ENCODE results near the gene CD4.
A peak's percentile ranks its signal among the peaks of the same experiment; 100 is the strongest.
"Not testable (repeated sequence)": the region's sequence is repeated elsewhere in the genome, so short reads cannot be mapped to it uniquely, and the experiment has no call there.

CD4 gene

DNA sequence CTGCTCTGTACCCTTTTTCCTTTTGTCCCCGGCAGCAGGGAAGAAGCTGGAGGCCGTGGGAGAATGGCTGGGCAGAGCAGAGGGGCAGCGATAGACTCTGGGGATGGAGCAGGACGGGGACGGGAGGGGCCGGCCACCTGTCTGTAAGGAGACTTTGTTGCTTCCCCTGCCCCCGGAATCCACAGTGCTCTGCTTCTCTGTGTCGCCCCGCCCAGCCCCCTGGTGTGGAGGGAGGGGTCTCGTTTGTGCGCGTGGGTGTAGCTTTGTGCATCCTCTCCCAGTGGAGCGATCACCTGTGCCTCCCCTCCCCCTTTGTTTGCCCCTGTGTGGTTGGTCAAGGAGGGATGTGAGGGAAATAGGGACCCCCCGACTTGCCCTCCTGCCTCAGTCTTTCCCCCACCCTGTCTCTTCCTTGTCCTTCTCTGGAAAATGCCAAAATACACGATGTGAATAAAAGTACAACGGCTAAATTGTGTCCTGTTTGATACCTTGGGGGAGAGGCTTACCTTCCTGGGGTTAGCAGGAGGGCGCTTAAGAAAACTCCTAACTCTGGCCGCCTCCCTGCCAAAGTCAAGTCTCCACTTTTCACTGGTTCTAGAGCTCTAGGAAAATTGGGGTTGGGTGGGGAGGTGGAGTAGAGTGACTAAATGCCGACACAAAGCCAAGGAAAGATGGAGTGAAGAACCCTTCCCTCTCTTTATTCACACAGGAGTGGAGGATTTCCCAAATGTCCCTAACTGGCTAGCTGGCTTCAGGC is 77.0 kb downstream of the CD4 start:
- Histone ChIP-seq H3K4me1 (ENCODE audit: control insufficient read depth, insufficient read depth, low read length) (peaks cover 9% of the 10 kb centered on the region), H3K9me3 (ENCODE audit: control insufficient read depth, low read length) (no peaks in the 10 kb centered on the region), H3K4me3 (ENCODE audit: insufficient read depth, low read depth, low read length) (peak overlapping the region; percentile 94), H3K27ac (ENCODE audit: insufficient read depth, low read depth, low read length, poor library complexity, severe bottlenecking) (no peak overlapping the region), H3K27me3 (ENCODE audit: control insufficient read depth, insufficient read depth, low read length, poor library complexity, severe bottlenecking) (no peaks in the 10 kb centered on the region), H3K36me3 (ENCODE audit: control insufficient read depth, insufficient read depth, low read length) (peaks cover 51% of the 10 kb centered on the region)
- 60% methylated on average over 19 of the region's 19 CpGs for WGBS, 2 experiments

DNA sequence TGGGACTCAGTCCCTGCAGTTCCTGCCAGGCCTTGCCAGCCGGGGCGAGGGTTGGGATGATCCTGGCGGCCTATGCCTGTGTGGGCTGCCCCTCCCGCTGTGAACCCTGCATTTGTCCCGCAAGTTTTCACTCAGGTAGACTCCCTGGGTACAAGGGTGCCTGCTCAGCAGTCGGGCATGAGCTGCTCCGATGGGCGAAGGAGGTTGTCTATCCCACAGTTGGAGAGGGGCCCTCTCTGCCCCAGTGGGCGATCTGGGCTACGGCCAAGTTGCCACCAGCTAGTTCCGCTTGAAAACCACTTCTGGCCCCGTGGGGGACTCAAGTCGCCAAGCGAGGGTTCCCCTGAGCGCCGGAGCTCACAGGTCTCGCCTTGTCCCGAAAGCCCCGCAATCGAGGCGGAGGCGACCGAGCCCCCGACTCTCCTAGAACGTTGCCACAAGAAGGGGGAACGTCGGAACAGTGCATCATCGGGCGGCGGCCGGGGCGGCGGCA is 77.6 kb downstream of the CD4 start:
- no peaks in the 10 kb centered on the region for H3K27me3 ChIP-seq (ENCODE audit: control insufficient read depth, insufficient read depth, low read length, poor library complexity, severe bottlenecking)
- H3K9me3 ChIP-seq (ENCODE audit: control insufficient read depth, low read length), result no peaks in the 10 kb centered on the region
- no peak overlapping the region for H3K27ac ChIP-seq (ENCODE audit: insufficient read depth, low read depth, low read length, poor library complexity, severe bottlenecking)
- peaks cover 12% of the 10 kb centered on the region for H3K4me1 ChIP-seq (ENCODE audit: control insufficient read depth, insufficient read depth, low read length)
- H3K36me3 ChIP-seq (ENCODE audit: control insufficient read depth, insufficient read depth, low read length), result peaks cover 49% of the 10 kb centered on the region
- 5 to 6% methylated on average over 33 of the region's 33 CpGs for WGBS, 2 experiments
- peak overlapping the region; percentile 94 for H3K4me3 ChIP-seq (ENCODE audit: insufficient read depth, low read depth, low read length)

DNA sequence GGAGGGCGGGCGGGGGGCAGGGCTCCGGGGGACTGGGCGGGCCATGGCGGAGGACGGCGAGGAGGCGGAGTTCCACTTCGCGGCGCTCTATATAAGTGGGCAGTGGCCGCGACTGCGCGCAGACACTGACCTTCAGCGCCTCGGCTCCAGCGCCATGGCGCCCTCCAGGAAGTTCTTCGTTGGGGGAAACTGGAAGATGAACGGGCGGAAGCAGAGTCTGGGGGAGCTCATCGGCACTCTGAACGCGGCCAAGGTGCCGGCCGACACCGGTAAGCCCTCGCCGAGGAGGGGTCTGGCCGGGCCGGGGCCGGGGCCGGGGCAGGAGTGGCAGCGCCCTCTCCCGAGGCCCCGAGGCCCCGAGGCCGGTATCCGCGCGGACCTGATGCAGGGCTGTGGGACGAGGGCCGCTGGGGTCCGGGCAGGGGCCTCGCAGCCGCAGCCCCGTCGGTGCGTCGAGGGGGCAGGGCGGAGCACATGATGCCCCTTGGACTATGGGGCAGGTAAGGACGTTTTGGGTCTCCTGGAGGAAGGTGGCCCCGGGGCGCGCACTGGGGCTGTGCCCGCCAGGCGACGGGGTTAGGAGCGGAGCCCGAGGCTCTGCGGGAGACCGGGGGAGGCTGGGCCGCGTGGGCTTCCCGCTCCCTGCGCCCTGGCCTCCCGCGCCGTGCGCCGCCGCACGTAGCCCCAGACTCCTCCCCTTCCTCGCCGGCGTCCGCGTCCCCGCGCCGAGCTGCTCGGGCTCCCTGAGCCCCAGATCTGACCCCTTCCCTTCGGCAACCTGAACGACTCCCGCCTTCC is 78.3 kb downstream of the CD4 start, which contains the start of gene TPI1:
Gene TPI1, plus strand, starts transcription at position 119 of the 798 bp plus-strand sequence. Its CDS starts 36 bp downstream, at position 155.
- Histone ChIP-seq H3K4me3 (ENCODE audit: insufficient read depth, low read depth, low read length) (peak within 1 kb of the TSS; percentile 94), H3K9me3 (ENCODE audit: control insufficient read depth, low read length) (no peaks in the 10 kb centered on the region), H3K27me3 (ENCODE audit: control insufficient read depth, insufficient read depth, low read length, poor library complexity, severe bottlenecking) (no peaks in the 10 kb centered on the region), H3K4me1 (ENCODE audit: control insufficient read depth, insufficient read depth, low read length) (peaks cover 14% of the 10 kb centered on the region), H3K36me3 (ENCODE audit: control insufficient read depth, insufficient read depth, low read length) (peaks cover 44% of the 10 kb centered on the region), H3K27ac (ENCODE audit: insufficient read depth, low read depth, low read length, poor library complexity, severe bottlenecking) (peak within 1 kb of the TSS; percentile 62)
- WGBS, 2 experiments, result 0% methylated on average over 86 of the region's 86 CpGs

DNA sequence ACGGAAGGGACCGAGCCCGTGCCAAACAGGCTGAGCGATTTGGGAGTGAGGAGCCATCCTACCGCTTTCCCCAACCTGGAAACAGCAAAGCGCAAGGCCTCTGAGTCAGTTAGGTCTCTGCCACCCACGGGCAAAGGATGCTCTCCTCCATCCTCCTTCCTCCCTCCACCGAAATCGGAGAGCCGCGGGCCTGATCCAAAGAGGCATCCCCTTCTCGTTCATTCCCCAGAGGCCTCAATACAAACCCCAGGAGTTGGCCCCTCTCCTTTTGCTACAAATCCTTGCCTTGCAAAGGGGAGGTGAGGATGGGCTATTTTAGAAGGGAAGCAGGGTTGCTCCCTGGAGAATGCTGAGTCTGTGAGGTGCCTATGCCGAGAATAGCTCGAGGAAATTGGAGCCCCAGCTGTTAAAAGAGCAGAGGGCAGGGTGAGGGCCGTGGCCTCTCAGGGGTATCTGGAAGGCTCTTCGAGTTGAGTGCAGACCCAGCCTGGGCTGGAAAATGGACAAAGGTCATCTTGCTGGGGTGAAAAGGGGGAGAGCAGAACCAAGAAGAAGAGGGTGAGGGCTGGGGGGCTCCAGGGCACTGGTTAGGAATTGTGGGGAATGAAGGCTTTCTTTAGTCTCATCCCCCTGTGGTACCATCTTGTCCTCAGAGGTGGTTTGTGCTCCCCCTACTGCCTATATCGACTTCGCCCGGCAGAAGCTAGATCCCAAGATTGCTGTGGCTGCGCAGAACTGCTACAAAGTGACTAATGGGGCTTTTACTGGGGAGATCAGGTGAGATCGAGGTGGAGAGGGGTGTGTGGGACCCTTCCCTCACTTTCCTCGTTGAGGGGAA is 79.1 kb downstream of the CD4 start:
- Histone ChIP-seq H3K27ac (ENCODE audit: insufficient read depth, low read depth, low read length, poor library complexity, severe bottlenecking) (peak overlapping the region; percentile 45), H3K36me3 (ENCODE audit: control insufficient read depth, insufficient read depth, low read length) (peaks cover 38% of the 10 kb centered on the region), H3K9me3 (ENCODE audit: control insufficient read depth, low read length) (no peaks in the 10 kb centered on the region), H3K4me1 (ENCODE audit: control insufficient read depth, insufficient read depth, low read length) (peaks cover 14% of the 10 kb centered on the region), H3K4me3 (ENCODE audit: insufficient read depth, low read depth, low read length) (peak overlapping the region; percentile 94), H3K27me3 (ENCODE audit: control insufficient read depth, insufficient read depth, low read length, poor library complexity, severe bottlenecking) (no peaks in the 10 kb centered on the region)
- 6 to 7% methylated on average over 22 of the region's 22 CpGs for WGBS, 2 experiments

DNA sequence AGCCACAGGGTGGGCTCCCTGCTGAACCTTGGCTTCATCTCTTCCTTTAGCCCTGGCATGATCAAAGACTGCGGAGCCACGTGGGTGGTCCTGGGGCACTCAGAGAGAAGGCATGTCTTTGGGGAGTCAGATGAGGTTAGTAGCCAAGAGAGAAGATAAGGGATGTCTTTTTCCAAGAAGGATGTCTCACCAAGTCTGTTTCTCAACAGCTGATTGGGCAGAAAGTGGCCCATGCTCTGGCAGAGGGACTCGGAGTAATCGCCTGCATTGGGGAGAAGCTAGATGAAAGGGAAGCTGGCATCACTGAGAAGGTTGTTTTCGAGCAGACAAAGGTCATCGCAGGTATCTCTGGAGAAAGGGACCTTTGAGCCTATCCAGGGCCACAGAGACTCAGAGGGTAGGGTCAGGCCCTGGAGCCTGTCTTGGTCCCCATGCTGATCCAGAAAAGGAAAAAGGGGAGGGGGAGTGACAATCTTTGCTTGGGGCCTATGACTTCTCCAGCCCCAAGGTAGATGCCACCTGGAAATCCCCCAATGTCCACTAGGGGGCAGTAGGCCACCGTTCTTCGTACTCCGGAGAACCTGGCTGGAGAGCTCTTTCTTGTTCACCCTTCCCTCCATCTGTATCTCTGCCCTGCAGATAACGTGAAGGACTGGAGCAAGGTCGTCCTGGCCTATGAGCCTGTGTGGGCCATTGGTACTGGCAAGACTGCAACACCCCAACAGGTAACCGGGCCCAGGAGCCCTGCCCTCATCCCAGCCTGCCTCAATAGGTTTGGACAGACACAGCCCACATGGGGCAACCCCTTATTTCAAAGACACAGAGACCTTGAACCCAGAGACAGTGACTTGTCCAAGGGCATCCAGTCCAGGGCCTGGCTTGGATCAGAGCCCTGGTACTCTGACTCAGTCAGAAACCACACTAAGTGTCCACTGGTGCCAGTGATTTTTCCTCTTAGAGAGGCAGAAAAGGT is 80.0 kb downstream of the CD4 start:
- Histone ChIP-seq H3K27me3 (ENCODE audit: control insufficient read depth, insufficient read depth, low read length, poor library complexity, severe bottlenecking) (no peaks in the 10 kb centered on the region), H3K27ac (ENCODE audit: insufficient read depth, low read depth, low read length, poor library complexity, severe bottlenecking) (peak overlapping the region; percentile 70), H3K9me3 (ENCODE audit: control insufficient read depth, low read length) (no peaks in the 10 kb centered on the region), H3K36me3 (ENCODE audit: control insufficient read depth, insufficient read depth, low read length) (peaks cover 30% of the 10 kb centered on the region), H3K4me1 (ENCODE audit: control insufficient read depth, insufficient read depth, low read length) (peaks cover 14% of the 10 kb centered on the region), H3K4me3 (ENCODE audit: insufficient read depth, low read depth, low read length) (peak overlapping the region; percentile 94)
- WGBS, 2 experiments, result 45 to 47% methylated on average over 12 of the region's 12 CpGs

DNA sequence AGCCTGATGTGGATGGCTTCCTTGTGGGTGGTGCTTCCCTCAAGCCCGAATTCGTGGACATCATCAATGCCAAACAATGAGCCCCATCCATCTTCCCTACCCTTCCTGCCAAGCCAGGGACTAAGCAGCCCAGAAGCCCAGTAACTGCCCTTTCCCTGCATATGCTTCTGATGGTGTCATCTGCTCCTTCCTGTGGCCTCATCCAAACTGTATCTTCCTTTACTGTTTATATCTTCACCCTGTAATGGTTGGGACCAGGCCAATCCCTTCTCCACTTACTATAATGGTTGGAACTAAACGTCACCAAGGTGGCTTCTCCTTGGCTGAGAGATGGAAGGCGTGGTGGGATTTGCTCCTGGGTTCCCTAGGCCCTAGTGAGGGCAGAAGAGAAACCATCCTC is 81.0 kb downstream of the CD4 start:
- not testable (repeated sequence) for H3K4me3 ChIP-seq (ENCODE audit: insufficient read depth, low read depth, low read length); H3K27ac ChIP-seq (ENCODE audit: insufficient read depth, low read depth, low read length, poor library complexity, severe bottlenecking); H3K27me3 ChIP-seq (ENCODE audit: control insufficient read depth, insufficient read depth, low read length, poor library complexity, severe bottlenecking); H3K9me3 ChIP-seq (ENCODE audit: control insufficient read depth, low read length)
- 89 to 94% methylated on average over 4 of the region's 4 CpGs for WGBS, 2 experiments
- peaks cover 14% of the 10 kb centered on the region for H3K4me1 ChIP-seq (ENCODE audit: control insufficient read depth, insufficient read depth, low read length)
- peaks cover 24% of the 10 kb centered on the region for H3K36me3 ChIP-seq (ENCODE audit: control insufficient read depth, insufficient read depth, low read length)

All from ectodermal cell (in vitro differentiated cells).